ENCODE measurements around the gene MAPT. TPM values are rescaled to one million over a fixed set of nuclear protein-coding genes. Genes with fewer than 3 reads are reported as not detected.

Gene MAPT
- total RNA-seq, 1 donor from 2014 or later, result 0.18 TPM

DNA sequence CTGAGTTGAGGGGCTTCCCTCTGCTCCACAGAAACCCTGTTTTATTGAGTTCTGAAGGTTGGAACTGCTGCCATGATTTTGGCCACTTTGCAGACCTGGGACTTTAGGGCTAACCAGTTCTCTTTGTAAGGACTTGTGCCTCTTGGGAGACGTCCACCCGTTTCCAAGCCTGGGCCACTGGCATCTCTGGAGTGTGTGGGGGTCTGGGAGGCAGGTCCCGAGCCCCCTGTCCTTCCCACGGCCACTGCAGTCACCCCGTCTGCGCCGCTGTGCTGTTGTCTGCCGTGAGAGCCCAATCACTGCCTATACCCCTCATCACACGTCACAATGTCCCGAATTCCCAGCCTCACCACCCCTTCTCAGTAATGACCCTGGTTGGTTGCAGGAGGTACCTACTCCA lies 130.7 kb downstream of the MAPT start:
- Mint-ChIP-seq H3K27ac (peak overlapping the region; percentile 86), H3K27me3 (no peaks in the 10 kb centered on the region), H3K4me1 (peaks cover 84% of the 10 kb centered on the region), H3K36me3 (ENCODE audit: low read depth) (peaks cover 14% of the 10 kb centered on the region), H3K9me3 (peaks cover 2% of the 10 kb centered on the region), H3K4me3 (peak overlapping the region; percentile 8)
- intact Hi-C loops (cut with micrococcal nuclease), result no loop called here
- DNase-seq (no peak), ATAC-seq (ENCODE audit: low read depth) (no peak)
- POLR2A ChIA-PET, result no interaction called here
- TF ChIP-seq, protein P1, sequence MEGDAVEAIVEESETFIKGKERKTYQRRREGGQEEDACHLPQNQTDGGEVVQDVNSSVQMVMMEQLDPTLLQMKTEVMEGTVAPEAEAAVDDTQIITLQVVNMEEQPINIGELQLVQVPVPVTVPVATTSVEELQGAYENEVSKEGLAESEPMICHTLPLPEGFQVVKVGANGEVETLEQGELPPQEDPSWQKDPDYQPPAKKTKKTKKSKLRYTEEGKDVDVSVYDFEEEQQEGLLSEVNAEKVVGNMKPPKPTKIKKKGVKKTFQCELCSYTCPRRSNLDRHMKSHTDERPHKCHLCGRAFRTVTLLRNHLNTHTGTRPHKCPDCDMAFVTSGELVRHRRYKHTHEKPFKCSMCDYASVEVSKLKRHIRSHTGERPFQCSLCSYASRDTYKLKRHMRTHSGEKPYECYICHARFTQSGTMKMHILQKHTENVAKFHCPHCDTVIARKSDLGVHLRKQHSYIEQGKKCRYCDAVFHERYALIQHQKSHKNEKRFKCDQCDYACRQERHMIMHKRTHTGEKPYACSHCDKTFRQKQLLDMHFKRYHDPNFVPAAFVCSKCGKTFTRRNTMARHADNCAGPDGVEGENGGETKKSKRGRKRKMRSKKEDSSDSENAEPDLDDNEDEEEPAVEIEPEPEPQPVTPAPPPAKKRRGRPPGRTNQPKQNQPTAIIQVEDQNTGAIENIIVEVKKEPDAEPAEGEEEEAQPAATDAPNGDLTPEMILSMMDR (IDR thresholded peaks at IDR 0.05), result no peak
- CTCF ChIA-PET, result interaction anchor here (1.5 kb wide), 1 partner anchor 188 kb away, joined by 3 read pairs; no protein-coding TSS in a partner anchor

DNA sequence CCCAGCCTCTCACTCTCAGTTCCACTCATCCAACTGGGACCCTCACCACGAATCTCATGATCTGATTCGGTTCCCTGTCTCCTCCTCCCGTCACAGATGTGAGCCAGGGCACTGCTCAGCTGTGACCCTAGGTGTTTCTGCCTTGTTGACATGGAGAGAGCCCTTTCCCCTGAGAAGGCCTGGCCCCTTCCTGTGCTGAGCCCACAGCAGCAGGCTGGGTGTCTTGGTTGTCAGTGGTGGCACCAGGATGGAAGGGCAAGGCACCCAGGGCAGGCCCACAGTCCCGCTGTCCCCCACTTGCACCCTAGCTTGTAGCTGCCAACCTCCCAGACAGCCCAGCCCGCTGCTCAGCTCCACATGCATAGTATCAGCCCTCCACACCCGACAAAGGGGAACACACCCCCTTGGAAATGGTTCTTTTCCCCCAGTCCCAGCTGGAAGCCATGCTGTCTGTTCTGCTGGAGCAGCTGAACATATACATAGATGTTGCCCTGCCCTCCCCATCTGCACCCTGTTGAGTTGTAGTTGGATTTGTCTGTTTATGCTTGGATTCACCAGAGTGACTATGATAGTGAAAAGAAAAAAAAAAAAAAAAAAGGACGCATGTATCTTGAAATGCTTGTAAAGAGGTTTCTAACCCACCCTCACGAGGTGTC lies 131.3 kb downstream of the MAPT start:
- intact Hi-C loops (cut with micrococcal nuclease), result loop anchor here (2.0 kb wide), 1 partner anchor 23 kb away; no protein-coding TSS in a partner anchor
- Mint-ChIP-seq H3K36me3 (ENCODE audit: low read depth) (peaks cover 20% of the 10 kb centered on the region), H3K4me1 (peaks cover 78% of the 10 kb centered on the region), H3K27ac (peak overlapping the region; percentile 86), H3K4me3 (peak overlapping the region; percentile 38), H3K27me3 (no peaks in the 10 kb centered on the region), H3K9me3 (peaks cover 2% of the 10 kb centered on the region)
- TF ChIP-seq, protein P1 (IDR thresholded peaks at IDR 0.05), result no peak
- CTCF ChIA-PET, result interaction anchor here (0.6 to 1.5 kb wide), 3 partner anchors 19 to 187 kb away, joined by 3 read pairs; no protein-coding TSS in a partner anchor
- ATAC-seq (ENCODE audit: low read depth) (peak; percentile 15), DNase-seq (no peak)
- POLR2A ChIA-PET, result interaction anchor here (0.7 kb wide), 1 partner anchor 167 kb away, joined by 8 read pairs; no protein-coding TSS in a partner anchor

DNA sequence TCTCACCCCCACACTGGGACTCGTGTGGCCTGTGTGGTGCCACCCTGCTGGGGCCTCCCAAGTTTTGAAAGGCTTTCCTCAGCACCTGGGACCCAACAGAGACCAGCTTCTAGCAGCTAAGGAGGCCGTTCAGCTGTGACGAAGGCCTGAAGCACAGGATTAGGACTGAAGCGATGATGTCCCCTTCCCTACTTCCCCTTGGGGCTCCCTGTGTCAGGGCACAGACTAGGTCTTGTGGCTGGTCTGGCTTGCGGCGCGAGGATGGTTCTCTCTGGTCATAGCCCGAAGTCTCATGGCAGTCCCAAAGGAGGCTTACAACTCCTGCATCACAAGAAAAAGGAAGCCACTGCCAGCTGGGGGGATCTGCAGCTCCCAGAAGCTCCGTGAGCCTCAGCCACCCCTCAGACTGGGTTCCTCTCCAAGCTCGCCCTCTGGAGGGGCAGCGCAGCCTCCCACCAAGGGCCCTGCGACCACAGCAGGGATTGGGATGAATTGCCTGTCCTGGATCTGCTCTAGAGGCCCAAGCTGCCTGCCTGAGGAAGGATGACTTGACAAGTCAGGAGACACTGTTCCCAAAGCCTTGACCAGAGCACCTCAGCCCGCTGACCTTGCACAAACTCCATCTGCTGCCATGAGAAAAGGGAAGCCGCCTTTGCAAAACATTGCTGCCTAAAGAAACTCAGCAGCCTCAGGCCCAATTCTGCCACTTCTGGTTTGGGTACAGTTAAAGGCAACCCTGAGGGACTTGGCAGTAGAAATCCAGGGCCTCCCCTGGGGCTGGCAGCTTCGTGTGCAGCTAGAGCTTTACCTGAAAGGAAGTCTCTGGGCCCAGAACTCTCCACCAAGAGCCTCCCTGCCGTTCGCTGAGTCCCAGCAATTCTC lies 132.1 kb downstream of the MAPT start:
- H3K4me3 Mint-ChIP-seq, result no peak overlapping the region
- intact Hi-C loops (cut with micrococcal nuclease), result loop anchor here (2.0 kb wide), 1 partner anchor 24 kb away; no protein-coding TSS in a partner anchor
- ATAC-seq (ENCODE audit: low read depth), result peak; percentile 58
- DNase-seq, result no peak
- peaks cover 28% of the 10 kb centered on the region for H3K36me3 Mint-ChIP-seq (ENCODE audit: low read depth)
- peaks cover 2% of the 10 kb centered on the region for H3K9me3 Mint-ChIP-seq
- no peaks in the 10 kb centered on the region for H3K27me3 Mint-ChIP-seq
- H3K27ac Mint-ChIP-seq, result peak overlapping the region; percentile 86
- POLR2A ChIA-PET, result interaction anchor here (0.7 kb wide), 1 partner anchor 167 kb away, joined by 8 read pairs; no protein-coding TSS in a partner anchor
- CTCF ChIA-PET, result interaction anchor here (0.6 to 1.5 kb wide), 3 partner anchors 18 to 187 kb away, joined by 3 read pairs; no protein-coding TSS in a partner anchor
- TF ChIP-seq, protein P1 (IDR thresholded peaks at IDR 0.05), result no peak
- H3K4me1 Mint-ChIP-seq, result peaks cover 72% of the 10 kb centered on the region

- peaks cover 2% of the 10 kb centered on the region for H3K9me3 Mint-ChIP-seq
- ATAC-seq (ENCODE audit: low read depth), result no peak
Measured at GRCh38 chr17:46027048-46027975, 133.0 kb downstream of the MAPT start.

More at GRCh38 chr17:46027048-46027975, 133.0 kb downstream of the MAPT start:
- Mint-ChIP-seq H3K4me3 (peak overlapping the region; percentile 20), H3K4me1 (peaks cover 69% of the 10 kb centered on the region), H3K27ac (peak overlapping the region; percentile 86), H3K27me3 (no peaks in the 10 kb centered on the region), H3K36me3 (ENCODE audit: low read depth) (peaks cover 37% of the 10 kb centered on the region)
- POLR2A ChIA-PET, result no interaction called here
- intact Hi-C loops (cut with micrococcal nuclease), result loop anchor here (2.0 kb wide), 1 partner anchor 25 kb away; no protein-coding TSS in a partner anchor
- TF ChIP-seq, protein P1 (IDR thresholded peaks at IDR 0.05), result no peak
- CTCF ChIA-PET, result interaction anchor here (0.9 kb wide), 1 partner anchor 11 kb away, joined by 3 read pairs; no protein-coding TSS in a partner anchor
- no peak for DNase-seq

Data from activated B cell treated with CpG ODN at 0.5 μM for 24 hours (primary cell).